NCI-H2107 (cell line): ENCODE results near the gene MPPED2.

Source experiments
- DNase-seq: peaks from one replicate; lab custom pipeline; 2025; lab: John Stamatoyannopoulos, UW

MPPED2 gene

GRCh38 chr11:30487200-30487898 lies 98.8 kb downstream of the MPPED2 start:
- DNase-seq = no peak

GRCh38 chr11:30485756-30486155 lies 100.4 kb downstream of the MPPED2 start:
- no peak for DNase-seq

GRCh38 chr11:30485222-30485621 lies 100.9 kb downstream of the MPPED2 start:
- DNase-seq = no peak

GRCh38 chr11:30483056-30483455 lies 103.1 kb downstream of the MPPED2 start:
- DNase-seq = no peak

GRCh38 chr11:30481796-30482195 lies 104.4 kb downstream of the MPPED2 start:
- no peak for DNase-seq

- no peak for DNase-seq
These were observed 104.8 kb downstream of the MPPED2 start for GRCh38 chr11:30481330-30481729.

GRCh38 chr11:30479899-30480298 lies 106.3 kb downstream of the MPPED2 start:
- DNase-seq = no peak

- no peak for DNase-seq
These were observed 107.2 kb downstream of the MPPED2 start for GRCh38 chr11:30478923-30479322.

GRCh38 chr11:30477061-30477460 lies 109.1 kb downstream of the MPPED2 start:
- no peak for DNase-seq

- DNase-seq = no peak
These were observed 111.8 kb downstream of the MPPED2 start for GRCh38 chr11:30474151-30474954.

- no peak for DNase-seq
These were observed 114.9 kb downstream of the MPPED2 start for GRCh38 chr11:30471244-30471643.

GRCh38 chr11:30468881-30469280 lies 117.3 kb downstream of the MPPED2 start:
- no peak for DNase-seq

GRCh38 chr11:30467176-30467575 lies 119.0 kb downstream of the MPPED2 start:
- DNase-seq = no peak

GRCh38 chr11:30465623-30466022 lies 120.5 kb downstream of the MPPED2 start:
- DNase-seq = no peak

- no peak for DNase-seq
These were observed 121.0 kb downstream of the MPPED2 start for GRCh38 chr11:30465192-30465591.

GRCh38 chr11:30463266-30463665 lies 122.9 kb downstream of the MPPED2 start:
- no peak for DNase-seq

- no peak for DNase-seq
These were observed 123.7 kb downstream of the MPPED2 start for GRCh38 chr11:30462421-30462820.

- no peak for DNase-seq
These were observed 126.3 kb downstream of the MPPED2 start for GRCh38 chr11:30459821-30460220.

GRCh38 chr11:30459306-30459705 lies 126.8 kb downstream of the MPPED2 start:
- DNase-seq = no peak

- DNase-seq = no peak
These were observed 127.6 kb downstream of the MPPED2 start for GRCh38 chr11:30458541-30458940.

- DNase-seq = no peak
These were observed 129.1 kb downstream of the MPPED2 start for GRCh38 chr11:30457087-30457486.

- no peak for DNase-seq
These were observed 131.1 kb downstream of the MPPED2 start for GRCh38 chr11:30455025-30455424.

- no peak for DNase-seq
These were observed 131.6 kb downstream of the MPPED2 start for GRCh38 chr11:30454541-30454940.

- no peak for DNase-seq
These were observed 132.0 kb downstream of the MPPED2 start for GRCh38 chr11:30454111-30454510.
